K562 (cell line): ENCODE measurements around the gene PHTF1. TPM values are rescaled to one million over a fixed set of nuclear protein-coding genes. Genes with fewer than 3 reads are reported as not detected.

ENCODE experiments used
- ATAC-seq: fragments of 200-7000 bp; cut with Tn5 transposase; 3 replicates; pipeline ENCODE4 v1.9.1; 2020; ENCODE audit warnings: moderate library complexity
- BruUV-seq: library from RNA; stranded (reverse); fragments of 400-500 nt; replicated peaks from 2 replicates; lab custom pipeline; 2021; lab: Mats Ljungman, UMichigan
- CTCF ChIA-PET: fragments of 300-600 bp; formaldehyde crosslinking; extraction: SDS; loops from one replicate; lab custom pipeline; 2021; ENCODE audit warnings: low intra/inter-chr PET ratio; lab: Yijun Ruan, JAX
- POLR2A ChIA-PET: fragments of 300-600, 350-650 bp; sonication (Branson Sonifier 250); formaldehyde crosslinking; extraction: SDS; loops from one replicate; lab custom pipeline; 2021; ENCODE audit warnings: antibody characterized with exemption, inconsistent platforms; lab: Yijun Ruan, JAX
- DNase-seq, 4 experiments: peaks; one replicate each; pipeline versions ENCODE4 v3.0.0 to v3.0.0-alpha.2; 2011 to 2018; ENCODE audit warnings: low spot score in 3 of 4, mixed read lengths in 3 of 4; ENCODE audit errors: extremely low read depth in 1 of 4
- FAIRE-seq: peaks from 2 replicates; lab custom pipeline; 2011; peaks lifted over from hg19 to GRCh38; lab: Jason Lieb, UNC
- H2AFZ ChIP-seq: 2 replicates; pipeline ENCODE4 v1.6.0; 2011; ENCODE audit warnings: low read depth, low read length, control low read depth, inconsistent platforms
- H3K27ac ChIP-seq: fragments of 200-600 bp; 3 replicates; pipeline ENCODE4 v1.8.0; 2011; ENCODE audit warnings: low read depth, mild to moderate bottlenecking, control low read depth, inconsistent platforms, low read length, moderate library complexity, mixed read lengths; ENCODE audit errors: extremely low read depth
- H3K27me3 ChIP-seq, 2 experiments: fragments of 300-600 bp in 1 of 2; 2 replicates in 1 of 2; 3 replicates in 1 of 2; pipeline versions ENCODE4 v1.6.0 to v1.8.0; 2011; ENCODE audit warnings: inconsistent platforms in 2 of 2, low read length in 2 of 2, mild to moderate bottlenecking in 1 of 2, mixed read lengths in 1 of 2, moderate library complexity in 1 of 2; ENCODE audit not compliant: control insufficient read depth in 2 of 2, insufficient read depth in 2 of 2
- H3K36me3 ChIP-seq: fragments of 300-600 bp; 3 replicates; pipeline ENCODE4 v1.8.0; 2011; ENCODE audit warnings: mild to moderate bottlenecking, low read length, inconsistent platforms; ENCODE audit not compliant: control insufficient read depth, insufficient read depth
- H3K4me1 ChIP-seq, 2 experiments: fragments of 200-600 bp in 1 of 2; replicated peaks in 1 of 2; 2 replicates in 1 of 2; 3 replicates in 1 of 2; pipeline versions ENCODE4 v1.5.1 to v1.8.0; 2011; ENCODE audit warnings: inconsistent platforms in 2 of 2, low read length in 2 of 2, mild to moderate bottlenecking in 1 of 2, mixed read lengths in 1 of 2, moderate library complexity in 1 of 2; ENCODE audit not compliant: control insufficient read depth in 2 of 2, insufficient read depth in 2 of 2
- H3K4me2 ChIP-seq: 2 replicates; pipeline ENCODE4 v1.6.1; 2011; ENCODE audit warnings: low read length, control low read depth, inconsistent platforms, mixed read lengths; ENCODE audit not compliant: insufficient read depth
- H3K4me3 ChIP-seq: fragments of 200-600 bp; sonication (generic), shearing (Covaris generic); 2 replicates; pipeline ENCODE4 v1.5.1; 2016; ENCODE audit warnings: control low read depth, inconsistent platforms
- H3K79me2 ChIP-seq: fragments of 200-600 bp; 3 replicates; pipeline ENCODE4 v1.8.0; 2011; ENCODE audit warnings: low read length, inconsistent platforms; ENCODE audit not compliant: control insufficient read depth, insufficient read depth
- H3K9ac ChIP-seq, 2 experiments: 2 replicates each; pipeline versions ENCODE4 v1.6.0 to v1.6.1; 2011; ENCODE audit warnings: low read depth in 2 of 2, low read length in 2 of 2, control low read depth in 1 of 2, inconsistent platforms in 1 of 2, mild to moderate bottlenecking in 1 of 2, mixed read lengths in 1 of 2; ENCODE audit not compliant: insufficient read depth in 1 of 2
- H3K9me1 ChIP-seq: one replicate; pipeline ENCODE4 v1.6.0; 2011; ENCODE audit warnings: inconsistent platforms, mild to moderate bottlenecking, low read length, moderate library complexity; ENCODE audit not compliant: control insufficient read depth, insufficient read depth
- H3K9me3 ChIP-seq: replicated peaks from 2 replicates; pipeline ENCODE4 v1.5.1; 2011; ENCODE audit warnings: low read depth, low read length, inconsistent platforms; ENCODE audit not compliant: control insufficient read depth, insufficient read depth
- H4K20me1 ChIP-seq: replicated peaks from 2 replicates; pipeline ENCODE4 v1.6.1; 2011; ENCODE audit warnings: low read length, inconsistent platforms, mixed read lengths; ENCODE audit not compliant: control insufficient read depth, insufficient read depth
- CBFA2T2 ChIP-seq: fragments of 450-650 bp; conservative IDR thresholded peaks from 2 replicates; pipeline ENCODE4 v1.6.1; 2017; ENCODE audit warnings: mild to moderate bottlenecking
- HMGN3 ChIP-seq: IDR thresholded peaks from 2 replicates; pipeline ENCODE4 v1.6.1; 2011; ENCODE audit warnings: borderline replicate concordance, low read depth, mild to moderate bottlenecking, mixed read lengths, low read length; ENCODE audit not compliant: insufficient read length; ENCODE audit errors: extremely low read depth
- MCM5 ChIP-seq: fragments of 450-650 bp; IDR thresholded peaks from 2 replicates; pipeline ENCODE4 v1.6.1; 2016; ENCODE audit warnings: low read depth
- NCOA2 ChIP-seq, 2 experiments: fragments of 450-650 bp; IDR thresholded peaks; 2 replicates each; pipeline ENCODE4 v1.6.1; 2018; ENCODE audit warnings: mild to moderate bottlenecking in 2 of 2, moderate library complexity in 1 of 2; ENCODE audit not compliant: partially characterized antibody in 2 of 2
- NR1H2 ChIP-seq: sonication (generic); formaldehyde crosslinking; IDR thresholded peaks from 2 replicates; pipeline ENCODE4 v1.4.0; 2020; ENCODE audit warnings: mild to moderate bottlenecking, missing genetic modification reagents
- NR2F6 ChIP-seq: fragments of 450-650 bp; formaldehyde crosslinking; IDR thresholded peaks from 2 replicates; pipeline ENCODE4 v1.4.0; 2020; ENCODE audit warnings: mild to moderate bottlenecking
- REST ChIP-seq, 2 experiments: fragments of 450-650 bp; formaldehyde crosslinking in 1 of 2; IDR thresholded peaks; 2 replicates each; pipeline versions ENCODE4 v1.4.0 to v1.6.1; 2014 to 2020; ENCODE audit warnings: mild to moderate bottlenecking in 2 of 2, borderline replicate concordance in 1 of 2, low read depth in 1 of 2
- RNF2 ChIP-seq: sonication (generic); IDR thresholded peaks from 2 replicates; pipeline ENCODE4 v1.6.1; 2016
- SMAD1 ChIP-seq: fragments of 150-350 bp; IDR thresholded peaks from 2 replicates; pipeline ENCODE4 v1.6.1; 2014; ENCODE audit warnings: low read length, low read depth; ENCODE audit not compliant: partially characterized antibody
- TCFL5 ChIP-seq: fragments of 250-450 bp; sonication (Bioruptor Pico); conservative IDR thresholded peaks from 2 replicates; pipeline ENCODE4 v1.6.1; 2021; ENCODE audit warnings: mild to moderate bottlenecking, moderate library complexity, matching md5 sums
- TEAD4 ChIP-seq, 2 experiments: sonication (generic) in 1 of 2; formaldehyde crosslinking in 1 of 2; IDR thresholded peaks; 2 replicates each; pipeline versions ENCODE4 v1.6.1 to v1.8.0; 2012 to 2022; ENCODE audit warnings: borderline replicate concordance in 1 of 2, inconsistent platforms in 1 of 2, low read length in 1 of 2, mild to moderate bottlenecking in 1 of 2, missing genetic modification reagents in 1 of 2
- USF1 ChIP-seq: sonication (generic); formaldehyde crosslinking; IDR thresholded peaks from 2 replicates; pipeline ENCODE4 v1.9.0; 2022; ENCODE audit warnings: mild to moderate bottlenecking, missing genetic modification reagents
- ZNF57 ChIP-seq: fragments of 450-650 bp; formaldehyde crosslinking; IDR thresholded peaks from 2 replicates; pipeline ENCODE4 v1.4.0; 2020; ENCODE audit warnings: mild to moderate bottlenecking, moderate library complexity
- WGBS: fragments of 100-300 bp; shearing (Covaris generic); methylation state at CpG from one replicate; pipeline ENCODE4 v1.1.6; 2016; ENCODE audit warnings: low coverage, mixed read lengths; ENCODE audit not compliant: insufficient coverage; ENCODE audit errors: missing lambda C conversion rate; 5-methylcytosine and 5-hydroxymethylcytosine counted together
- in situ Hi-C: fragments of 300-500 bp; cut with MboI; formaldehyde crosslinking; loops from 4 replicates; pipeline ENCODE4 v1.15.0; 2018; ENCODE audit warnings: inconsistent platforms, mixed read lengths
- intact Hi-C: fragments of 100-400 bp; cut with micrococcal nuclease; formaldehyde crosslinking; loops from 2 replicates; pipeline ENCODE4 v1.14.2; 2022
- polyA plus RNA-seq, 8 experiments: library from polyadenylated mRNA; depleted of rRNA in 4 of 8; stranded (reverse) in 5 of 8; unstranded in 3 of 8; fragments of >200 nt; fragmentation: Nextera tagmentation in 2 of 8; fragmentation: Illumina TruSeq in 1 of 8; extraction: Ambion mirVana in 2 of 8; extraction: Trizol in 1 of 8; gene quantifications; 2 replicates each; pipeline versions ENCODE4 v1.2.1 to v1.2.3, GENCODE V29; 2011 to 2014; ENCODE audit warnings: inconsistent platforms in 1 of 8, missing spikeins in 1 of 8
- total RNA-seq, 7 experiments: library from RNA; depleted of rRNA in 6 of 7; stranded (reverse); fragments of >200 nt in 6 of 7; fragmentation: Illumina TruSeq in 2 of 7; extraction: Trizol in 2 of 7; gene quantifications; 2 replicates each; pipeline versions ENCODE4 v1.2.1 to v1.2.3, GENCODE V29; 2011 to 2021; ENCODE audit warnings: low replicate concordance in 1 of 7

PHTF1 gene
- total and polyA plus RNA-seq, 9 of the 15 experiments (the other 6 are each of a cell fraction or from before 2014, with no cell fraction given), result 8.4 to 36.2 (median 23.0) TPM

- Histone ChIP-seq H3K27me3 (no peaks in the 10 kb centered on the region), H3K9me3 (no peaks in the 10 kb centered on the region), H4K20me1 (no peaks in the 10 kb centered on the region), H3K79me2 (no peaks in the 10 kb centered on the region), H3K9ac (no peak overlapping the region), H3K27ac (no peak overlapping the region), H3K9me1 (no peaks in the 10 kb centered on the region), H3K4me3 (no peak overlapping the region), H2AFZ (no peak overlapping the region)
- DNase-seq (no peak), ATAC-seq (no peak)
- intact Hi-C loops (loop anchor here (10.0 kb wide), 1 partner anchor 288 kb away; the partner anchor contains the start of gene OLFML3), in situ Hi-C loops (no loop called here)
- 64% methylated on average over 3 of the region's 3 CpGs for WGBS
- CTCF ChIA-PET, result no interaction called here
- no TSS peak for BruUV-seq
- TF ChIP-seq MCM5, result no peak
- TF ChIP-seq SMAD1, result no peak
- TF ChIP-seq TEAD4 (IDR thresholded peaks at IDR 0.05; ENCODE audit: low read length), result no peak
- TF ChIP-seq TEAD4 (CRISPR knock-in tag; IDR thresholded peaks at IDR 0.05; ENCODE audit: borderline replicate concordance), result no peak
- no peak for TF ChIP-seq REST (IDR thresholded peaks at IDR 0.05; ENCODE audit: borderline replicate concordance)
- TF ChIP-seq REST (CRISPR knock-in tag; IDR thresholded peaks at IDR 0.05; ENCODE audit: low read depth), result no peak
- no peak for TF ChIP-seq USF1 (CRISPR knock-in tag)
- TF ChIP-seq NR1H2 (CRISPR knock-in tag), result no peak
- no peak for TF ChIP-seq NCOA2 (IDR thresholded peaks at IDR 0.05; ENCODE audit: partially characterized antibody in 2 of 2)
- no peak for TF ChIP-seq CBFA2T2
- no peak for TF ChIP-seq NR2F6 (CRISPR knock-in tag)
- TF ChIP-seq ZNF57, result no peak
- TF ChIP-seq RNF2, result no peak
- no peak for TF ChIP-seq TCFL5 (CRISPR knock-in tag)
- no peak for TF ChIP-seq HMGN3
- TF ChIP-seq, all 486 proteins: peak for 0
- Histone ChIP-seq H3K4me2 (no peak overlapping the region), H3K4me1 (peaks cover 0 to 5% of the 10 kb centered on the region in 2 experiments; a peak in 3 of 5 replicates), H3K36me3 (no peaks in the 10 kb centered on the region)
- POLR2A ChIA-PET, result interaction anchor here (0.6 to 1.3 kb wide), 2 partner anchors 11 to 598 kb away, joined by 3 to 4 read pairs; no protein-coding TSS in a partner anchor
- FAIRE-seq, result no peak
Observed at GRCh38 chr1:113686891-113687618, 72.2 kb downstream of the PHTF1 start.
